ENCODE results near the gene F13B.

GRCh38 chr1:197080323-197080722, 13.3 kb upstream of the F13B start:
- TF ChIP-seq CTCF (conservative IDR thresholded peaks at IDR 0.05; ENCODE audit: low read length) = no peak
- no peak for TF ChIP-seq EZH2phosphoT487 (IDR thresholded peaks at IDR 0.05; ENCODE audit: borderline replicate concordance)
